ENCODE data around the gene BEST4.

DNA sequence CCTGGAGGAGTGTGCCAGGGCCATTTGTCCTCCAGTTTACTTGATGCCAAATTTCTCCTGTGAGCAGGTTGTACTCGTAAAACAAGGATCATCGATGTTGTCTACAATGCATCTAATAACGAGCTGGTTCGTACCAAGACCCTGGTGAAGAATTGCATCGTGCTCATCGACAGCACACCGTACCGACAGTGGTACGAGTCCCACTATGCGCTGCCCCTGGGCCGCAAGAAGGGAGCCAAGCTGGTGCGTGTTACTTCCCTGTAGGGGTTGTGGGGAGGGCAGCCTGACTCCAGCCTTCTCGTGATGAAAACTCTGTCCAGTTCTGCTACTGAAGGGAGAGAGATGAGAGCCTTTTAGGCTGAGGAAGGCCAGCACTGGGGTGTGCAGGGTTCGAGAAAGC is 10.4 kb downstream of the BEST4 start:
- TF ChIP-seq CTCF (IDR thresholded peaks at IDR 0.05; ENCODE audit: low read depth, low read length, poor library complexity, severe bottlenecking) (no peak), EZH2phosphoT487 (IDR thresholded peaks at IDR 0.05; ENCODE audit: borderline replicate concordance, low read length) (no peak)

Measured in DOHH2 (cell line).